ENCODE results near the gene HPCA. TPM values are rescaled to one million over a fixed set of nuclear protein-coding genes. Genes with fewer than 3 reads are reported as not detected.
A peak's percentile ranks its signal among the peaks of the same experiment; 100 is the strongest.

Gene HPCA
- total RNA-seq, 1 donor from 2014 or later, result not detected

- Mint-ChIP-seq H3K9me3 (ENCODE audit: unreplicated experiment) (no peaks in the 10 kb centered on the region), H3K27ac (ENCODE audit: unreplicated experiment) (no peak overlapping the region), H3K36me3 (ENCODE audit: low read depth, unreplicated experiment) (peaks cover 6% of the 10 kb centered on the region)
These were observed 27.5 kb upstream of the HPCA start for GRCh38 chr1:32858791-32859190.

GRCh38 chr1:32859915-32860314 lies 26.4 kb upstream of the HPCA start:
- H3K27ac Mint-ChIP-seq (ENCODE audit: unreplicated experiment), result no peak overlapping the region
- H3K9me3 Mint-ChIP-seq (ENCODE audit: unreplicated experiment), result no peaks in the 10 kb centered on the region
- peaks cover 6% of the 10 kb centered on the region for H3K36me3 Mint-ChIP-seq (ENCODE audit: low read depth, unreplicated experiment)
- no peak for TF ChIP-seq CTCF (IDR thresholded peaks at IDR 0.05; ENCODE audit: unreplicated experiment)
- H3K4me1 Mint-ChIP-seq (ENCODE audit: unreplicated experiment), result peaks cover 29% of the 10 kb centered on the region
- no peaks in the 10 kb centered on the region for H3K27me3 Mint-ChIP-seq (ENCODE audit: unreplicated experiment)
- no peak for DNase-seq (ENCODE audit: low spot score)
- H3K4me3 Mint-ChIP-seq (ENCODE audit: unreplicated experiment), result no peak overlapping the region

More at GRCh38 chr1:32858791-32859190, 27.5 kb upstream of the HPCA start:
- DNase-seq (ENCODE audit: low spot score), result no peak
- TF ChIP-seq CTCF (IDR thresholded peaks at IDR 0.05; ENCODE audit: unreplicated experiment), result no peak
- Mint-ChIP-seq H3K4me3 (ENCODE audit: unreplicated experiment) (no peak overlapping the region), H3K27me3 (ENCODE audit: unreplicated experiment) (no peaks in the 10 kb centered on the region), H3K4me1 (ENCODE audit: unreplicated experiment) (peaks cover 29% of the 10 kb centered on the region)

DNA sequence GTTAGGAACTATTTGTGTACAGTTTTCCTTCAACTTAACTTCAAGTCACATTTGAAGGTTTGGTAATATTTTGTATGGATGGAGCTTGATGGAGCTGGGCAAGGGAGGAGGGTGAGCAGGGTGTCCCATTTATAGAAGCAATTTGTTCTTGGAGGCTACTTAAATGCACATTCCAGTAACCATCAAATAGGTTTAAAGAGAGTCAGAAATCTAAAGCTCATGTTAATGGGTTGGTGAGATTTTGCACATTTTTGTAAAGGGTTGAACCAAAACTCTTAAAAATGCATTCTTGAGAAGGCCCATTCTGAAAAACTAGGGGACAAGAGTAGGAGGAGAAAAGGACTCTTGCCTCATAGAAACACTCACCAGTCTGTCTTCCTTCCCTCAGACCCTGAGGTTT lies 25.7 kb upstream of the HPCA start:
- H3K36me3 Mint-ChIP-seq (ENCODE audit: low read depth, unreplicated experiment), result peaks cover 6% of the 10 kb centered on the region
- DNase-seq (ENCODE audit: low spot score), result no peak
- H3K27me3 Mint-ChIP-seq (ENCODE audit: unreplicated experiment), result no peaks in the 10 kb centered on the region
- peaks cover 29% of the 10 kb centered on the region for H3K4me1 Mint-ChIP-seq (ENCODE audit: unreplicated experiment)
- no peaks in the 10 kb centered on the region for H3K9me3 Mint-ChIP-seq (ENCODE audit: unreplicated experiment)
- no peak for TF ChIP-seq CTCF (IDR thresholded peaks at IDR 0.05; ENCODE audit: unreplicated experiment)
- peak overlapping the region; percentile 42 for H3K27ac Mint-ChIP-seq (ENCODE audit: unreplicated experiment)
- peak overlapping the region; percentile 69 for H3K4me3 Mint-ChIP-seq (ENCODE audit: unreplicated experiment)

DNA sequence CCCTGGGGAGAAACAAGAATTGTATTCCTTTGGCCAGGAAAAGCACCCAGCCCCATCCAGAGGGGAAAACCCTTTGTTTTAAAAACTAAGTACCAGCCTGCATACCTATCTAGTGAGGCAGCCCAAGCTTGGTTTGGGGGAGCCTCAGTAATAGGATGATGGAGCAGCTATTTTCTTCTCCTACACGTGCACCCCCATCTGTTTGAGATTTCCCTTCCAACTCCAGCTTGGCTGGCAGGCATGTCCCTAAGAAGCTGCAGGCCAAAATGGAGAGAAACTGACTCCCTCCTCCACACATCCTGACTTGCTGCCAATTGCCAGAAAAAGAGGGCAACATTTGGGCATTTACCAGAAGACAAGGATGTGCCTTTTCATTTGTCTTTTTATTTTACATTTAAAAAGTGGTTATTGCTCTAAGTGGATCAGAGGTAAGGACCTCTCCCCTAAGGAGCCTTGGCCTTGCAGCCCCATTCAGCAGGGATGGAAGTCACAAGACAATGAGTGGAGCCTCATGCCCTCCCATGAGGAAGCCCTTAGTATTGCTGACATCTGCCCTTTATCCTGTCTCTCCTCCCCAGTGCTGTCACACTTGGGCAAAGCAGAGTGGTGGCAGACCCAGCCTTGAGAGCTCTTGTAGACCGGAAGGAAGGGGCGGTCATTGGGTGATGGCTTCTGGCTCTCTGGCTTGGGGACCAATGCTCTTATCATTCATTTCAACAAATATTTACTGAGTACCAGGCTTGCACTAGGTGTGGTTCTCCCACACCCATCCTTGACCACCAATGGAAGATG lies 24.2 kb upstream of the HPCA start:
- peaks cover 2% of the 10 kb centered on the region for H3K27me3 Mint-ChIP-seq (ENCODE audit: unreplicated experiment)
- H3K9me3 Mint-ChIP-seq (ENCODE audit: unreplicated experiment), result no peaks in the 10 kb centered on the region
- H3K27ac Mint-ChIP-seq (ENCODE audit: unreplicated experiment), result peak overlapping the region; percentile 82
- TF ChIP-seq CTCF (IDR thresholded peaks at IDR 0.05; ENCODE audit: unreplicated experiment), result no peak
- H3K4me3 Mint-ChIP-seq (ENCODE audit: unreplicated experiment), result peak overlapping the region; percentile 51
- no peak for DNase-seq (ENCODE audit: low spot score)
- peaks cover 8% of the 10 kb centered on the region for H3K36me3 Mint-ChIP-seq (ENCODE audit: low read depth, unreplicated experiment)
- peaks cover 29% of the 10 kb centered on the region for H3K4me1 Mint-ChIP-seq (ENCODE audit: unreplicated experiment)

GRCh38 chr1:32863218-32863880 lies 22.9 kb upstream of the HPCA start:
- Mint-ChIP-seq H3K9me3 (ENCODE audit: unreplicated experiment) (no peaks in the 10 kb centered on the region), H3K27me3 (ENCODE audit: unreplicated experiment) (peaks cover 5% of the 10 kb centered on the region), H3K27ac (ENCODE audit: unreplicated experiment) (no peak overlapping the region), H3K36me3 (ENCODE audit: low read depth, unreplicated experiment) (peaks cover 10% of the 10 kb centered on the region), H3K4me3 (ENCODE audit: unreplicated experiment) (no peak overlapping the region), H3K4me1 (ENCODE audit: unreplicated experiment) (peaks cover 29% of the 10 kb centered on the region)
- no peak for DNase-seq (ENCODE audit: low spot score)
- no peak for TF ChIP-seq CTCF (IDR thresholded peaks at IDR 0.05; ENCODE audit: unreplicated experiment)
